ENCODE results near the gene FOSL2. TPM values are rescaled to one million over a fixed set of nuclear protein-coding genes. Genes with fewer than 3 reads are reported as not detected.

FOSL2 gene
- total RNA-seq, 2 experiments from 2014 or later: 114 to 119 TPM

DNA sequence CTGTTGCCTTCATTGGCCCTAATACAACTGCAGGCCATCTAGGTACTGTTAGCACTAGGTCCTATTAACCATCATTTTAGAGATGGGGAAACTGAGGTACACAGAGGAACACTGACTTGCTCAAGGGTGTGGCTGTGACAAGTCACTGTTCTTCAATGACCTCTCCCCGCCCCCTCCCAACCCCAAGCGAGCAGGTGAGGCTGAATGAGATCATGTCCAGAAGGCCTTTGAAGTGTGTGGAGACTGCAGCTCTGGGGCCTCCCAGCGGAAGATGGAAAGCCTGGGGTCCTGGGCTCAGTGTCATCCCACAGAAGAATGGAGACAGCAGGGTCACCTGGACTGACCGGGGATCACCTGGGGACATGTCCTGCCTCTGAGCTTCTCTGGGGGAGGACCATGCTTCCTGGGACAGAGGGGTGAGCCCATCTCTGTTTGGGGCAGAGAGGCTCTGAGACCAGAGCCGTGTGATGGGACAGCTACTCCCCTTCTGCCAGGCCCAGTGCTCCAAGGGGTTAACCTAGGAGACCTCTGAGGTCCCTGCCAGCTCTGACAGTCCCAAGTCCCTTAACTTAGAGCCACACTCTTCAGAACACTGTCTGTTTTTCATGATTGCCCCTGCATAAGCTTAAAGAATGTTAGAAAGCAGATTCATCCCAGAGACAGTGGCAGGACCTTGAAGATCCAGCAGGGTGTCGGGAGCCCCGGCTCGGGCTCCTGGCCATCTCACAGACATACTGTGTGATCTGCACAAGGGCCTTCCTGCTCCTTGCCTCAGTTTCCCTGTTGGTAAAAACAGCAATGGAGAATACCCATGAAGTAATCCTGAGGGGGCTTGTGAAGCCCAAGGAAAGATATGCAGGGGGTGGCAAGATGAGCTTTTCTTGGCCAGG lies 16.7 kb upstream of the FOSL2 start:
- TF ChIP-seq CTCF (IDR thresholded peaks at IDR 0.05): no peak
- H3K9me3 Mint-ChIP-seq: no peaks in the 10 kb centered on the region
- no peak for ATAC-seq
- peaks cover 14% of the 10 kb centered on the region for H3K4me1 Mint-ChIP-seq (ENCODE audit: low read depth)
- no peaks in the 10 kb centered on the region for H3K36me3 Mint-ChIP-seq (ENCODE audit: low read depth)
- ChIA-PET POLR2A (interaction anchor here (0.9 kb wide), 2 partner anchors 11 to 20 kb away, joined by 4 to 5 read pairs; no protein-coding TSS in a partner anchor), CTCF (no interaction called here)
- DNase-seq: no peak
- no peak overlapping the region for H3K27ac Mint-ChIP-seq
- intact Hi-C loops (cut with micrococcal nuclease): no loop called here
- H3K4me3 Mint-ChIP-seq: no peak overlapping the region
- no peaks in the 10 kb centered on the region for H3K27me3 Mint-ChIP-seq

- DNase-seq (no peak), ATAC-seq (no peak)
- CTCF ChIA-PET: no interaction called here
- H3K4me3 Mint-ChIP-seq: no peak overlapping the region
- no peak overlapping the region for H3K27ac Mint-ChIP-seq
- H3K9me3 Mint-ChIP-seq: no peaks in the 10 kb centered on the region
- H3K4me1 Mint-ChIP-seq (ENCODE audit: low read depth): peaks cover 14% of the 10 kb centered on the region
- POLR2A ChIA-PET: interaction anchor here (1.3 to 1.5 kb wide), 2 partner anchors 9 to 17 kb away, joined by 4 to 5 read pairs; no protein-coding TSS in a partner anchor
- H3K36me3 Mint-ChIP-seq (ENCODE audit: low read depth): no peaks in the 10 kb centered on the region
- no peaks in the 10 kb centered on the region for H3K27me3 Mint-ChIP-seq
- no peak for TF ChIP-seq CTCF (IDR thresholded peaks at IDR 0.05)
- intact Hi-C loops (cut with micrococcal nuclease): no loop called here
These were observed 15.4 kb upstream of the FOSL2 start for GRCh38 chr2:28377195-28377816.

- ChIA-PET CTCF (interaction anchor here (0.7 kb wide), 1 partner anchor 17 kb away, joined by 3 read pairs; no protein-coding TSS in a partner anchor), POLR2A (interaction anchor here (0.8 to 4.8 kb wide), 7 partner anchors 8 to 42 kb away, joined by 3 to 19 read pairs (median 4); no protein-coding TSS in a partner anchor)
- Mint-ChIP-seq H3K9me3 (no peaks in the 10 kb centered on the region), H3K4me1 (ENCODE audit: low read depth) (peaks cover 14% of the 10 kb centered on the region), H3K27me3 (no peaks in the 10 kb centered on the region), H3K27ac (no peak overlapping the region), H3K4me3 (no peak overlapping the region), H3K36me3 (ENCODE audit: low read depth) (no peaks in the 10 kb centered on the region)
- ATAC-seq (no peak), DNase-seq (no peak)
- intact Hi-C loops (cut with micrococcal nuclease): no loop called here
- TF ChIP-seq CTCF (IDR thresholded peaks at IDR 0.05): no peak
These were observed 14.5 kb upstream of the FOSL2 start for GRCh38 chr2:28377984-28378678.

DNA sequence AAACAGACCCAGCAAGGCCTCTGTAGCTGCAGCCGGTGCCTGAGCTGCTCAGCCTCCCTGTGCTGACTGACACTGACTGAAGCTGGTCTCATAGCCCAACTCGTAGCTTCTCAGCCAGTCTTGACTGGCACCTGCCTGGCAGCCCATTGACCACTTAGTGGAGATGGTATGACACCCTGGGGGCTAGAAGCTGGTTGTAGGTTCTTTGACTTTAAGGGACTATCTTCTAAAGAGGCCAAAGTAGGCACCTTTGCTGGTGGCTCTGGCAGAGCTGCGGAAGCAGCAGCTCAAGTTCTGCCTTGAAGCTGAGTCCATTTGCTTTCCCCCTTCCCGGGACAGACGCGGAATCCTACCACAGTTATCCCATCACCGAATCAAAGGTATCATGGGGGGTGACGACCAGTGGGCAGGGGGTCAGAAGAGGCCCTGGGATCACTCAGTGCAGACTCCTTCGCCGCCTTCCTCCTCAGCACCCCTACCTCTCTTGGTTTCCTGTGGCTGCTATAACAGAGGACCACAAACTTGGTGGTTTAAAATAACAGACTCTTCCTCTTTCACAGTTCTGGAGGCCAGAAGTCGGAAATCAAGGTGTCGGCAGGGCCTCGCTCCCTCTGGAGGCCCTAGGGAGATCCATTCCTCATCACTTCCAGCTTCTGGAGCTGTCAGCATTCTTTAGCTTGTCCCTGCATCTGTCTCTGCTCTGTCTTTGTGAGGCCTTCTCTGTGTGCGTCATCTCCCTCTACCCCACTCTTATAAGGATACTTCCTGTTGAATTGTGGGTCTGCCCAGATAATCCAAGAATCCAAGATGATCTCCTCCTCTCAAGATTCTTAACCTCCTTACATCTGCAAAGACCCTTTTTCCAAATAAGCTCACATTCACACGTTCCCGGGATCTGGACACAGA lies 13.7 kb upstream of the FOSL2 start:
- CTCF ChIA-PET: interaction anchor here (0.7 to 1.5 kb wide), 2 partner anchors 18 to 696 kb away, joined by 3 to 4 read pairs; no protein-coding TSS in a partner anchor
- peaks cover 14% of the 10 kb centered on the region for H3K4me1 Mint-ChIP-seq (ENCODE audit: low read depth)

More for the DNA sequence above, 13.7 kb upstream of the FOSL2 start:
- no peak for TF ChIP-seq CTCF (IDR thresholded peaks at IDR 0.05)
- DNase-seq (no peak), ATAC-seq (peak; percentile 66)
- Mint-ChIP-seq H3K27me3 (no peaks in the 10 kb centered on the region), H3K27ac (peak overlapping the region; percentile 59), H3K9me3 (no peaks in the 10 kb centered on the region), H3K36me3 (ENCODE audit: low read depth) (no peaks in the 10 kb centered on the region), H3K4me3 (no peak overlapping the region)
- intact Hi-C loops (cut with micrococcal nuclease): no loop called here
- POLR2A ChIA-PET: interaction anchor here (0.8 to 4.8 kb wide), 6 partner anchors 8 to 41 kb away, joined by 3 to 19 read pairs (median 4); no protein-coding TSS in a partner anchor
